22Rv1 (cell line): ENCODE data around the gene MAPK8IP1.

ENCODE experiments used
- H3K27ac ChIP-seq: fragments of 450-650 bp; 2 replicates; pipeline ENCODE4 v1.5.1; 2017
- CTCF ChIP-seq: fragments of 450-650 bp; IDR thresholded peaks from 2 replicates; pipeline ENCODE4 v1.5.1; 2017; ENCODE audit warnings: mild to moderate bottlenecking
- ZFX ChIP-seq: fragments of 450-650 bp; IDR thresholded peaks from 2 replicates; pipeline ENCODE4 v1.6.1; 2017; ENCODE audit warnings: antibody characterized with exemption, borderline replicate concordance

MAPK8IP1 gene

GRCh38 chr11:45917623-45918330, 32.3 kb downstream of the MAPK8IP1 start, which contains the start of gene PEX16:
Gene PEX16 (minus strand): TSS chr11:45917877. CDS start chr11:45917811, 66 bp downstream.
- peak within 1 kb of the TSS; percentile 90 for H3K27ac ChIP-seq
- TF ChIP-seq ZFX (no peak), CTCF (no peak)

- peak overlapping the region; percentile 90 for H3K27ac ChIP-seq
- TF ChIP-seq CTCF (no peak), ZFX (no peak)
These were observed 33.0 kb downstream of the MAPK8IP1 start for GRCh38 chr11:45918331-45918941.

GRCh38 chr11:45918962-45919675, 33.7 kb downstream of the MAPK8IP1 start:
- TF ChIP-seq ZFX (no peak), CTCF (no peak)
- H3K27ac ChIP-seq = peak overlapping the region; percentile 90

GRCh38 chr11:45919806-45920530, 34.5 kb downstream of the MAPK8IP1 start:
- no peak for TF ChIP-seq CTCF
- no peak for TF ChIP-seq ZFX
- H3K27ac ChIP-seq = peak overlapping the region; percentile 90

- no peak for TF ChIP-seq ZFX
- no peak for TF ChIP-seq CTCF
- peak overlapping the region; percentile 90 for H3K27ac ChIP-seq
These were observed 35.4 kb downstream of the MAPK8IP1 start for GRCh38 chr11:45920531-45921477.
